GM10266 (cell line): ENCODE results near the gene LRWD1.

Source experiments
- DNase-seq: peaks from one replicate; pipeline ENCODE4 v3.0.0; 2012; ENCODE audit errors: extremely low spot score
- CTCF ChIP-seq: IDR thresholded peaks from 2 replicates; pipeline ENCODE4 v1.5.1; 2012; ENCODE audit warnings: mild to moderate bottlenecking, low read depth; ENCODE audit not compliant: control insufficient read depth, insufficient read depth; ENCODE audit errors: missing control alignments

LRWD1 gene

GRCh38 chr7:102464577-102465280, at the start of gene LRWD1, which contains the start of gene ALKBH4:
LRWD1 (plus strand) TSS chr7:102464984; CDS start chr7:102465081, 97 bp downstream.
ALKBH4 (minus strand) TSS chr7:102464863; CDS start chr7:102464836, 27 bp downstream.
- TF ChIP-seq CTCF: peak; percentile 41
- DNase-seq: peak; percentile 100

GRCh38 chr7:102415685-102416225, 49.0 kb upstream of the LRWD1 start:
- no peak for DNase-seq
- TF ChIP-seq CTCF: no peak

- no peak for TF ChIP-seq CTCF
- DNase-seq: no peak
Observed at GRCh38 chr7:102416406-102416805, 48.4 kb upstream of the LRWD1 start.

DNA sequence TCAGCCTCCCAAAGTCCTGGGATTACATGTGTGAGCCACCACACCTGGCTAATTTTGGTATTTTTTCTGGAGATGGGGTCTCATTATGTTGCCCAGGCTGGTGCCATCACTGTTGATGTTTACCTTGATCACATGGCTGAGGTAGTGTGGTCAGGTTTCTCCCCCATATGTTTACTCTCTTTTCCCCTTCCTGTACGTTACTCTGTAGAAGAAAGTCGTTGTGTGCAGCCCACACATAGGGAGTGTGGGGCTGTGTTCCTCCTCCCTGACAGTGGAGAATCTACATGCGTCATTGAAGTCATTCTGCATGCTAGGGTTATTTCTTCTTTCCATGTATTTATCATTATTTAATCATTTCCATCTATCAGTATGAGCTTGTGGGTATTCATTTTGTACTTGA, 47.7 kb upstream of the LRWD1 start:
- TF ChIP-seq CTCF: no peak
- DNase-seq: no peak

DNA sequence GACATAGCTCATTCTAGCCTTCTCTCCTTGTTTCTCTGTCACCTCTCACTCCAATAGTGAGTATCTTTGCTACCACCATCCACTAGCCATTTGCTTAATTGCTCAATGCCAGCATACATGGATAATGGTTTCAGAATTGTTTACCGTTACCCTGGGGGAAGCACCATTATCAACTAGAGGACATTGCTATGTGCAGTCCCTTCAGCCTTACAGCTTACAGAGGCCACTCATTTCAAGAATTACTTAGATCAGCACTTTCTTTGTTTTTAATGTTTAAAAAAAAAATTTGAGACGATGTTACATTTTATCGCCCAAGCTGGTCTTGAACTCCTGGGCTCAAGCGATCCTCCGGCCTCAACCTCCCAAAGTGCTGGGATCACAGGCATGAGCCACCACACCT, 46.2 kb upstream of the LRWD1 start:
- no peak for DNase-seq
- no peak for TF ChIP-seq CTCF

- no peak for DNase-seq
Observed at GRCh38 chr7:102421706-102422240, 43.0 kb upstream of the LRWD1 start.

More at GRCh38 chr7:102421706-102422240, 43.0 kb upstream of the LRWD1 start:
- TF ChIP-seq CTCF: no peak
